CD4-positive, CD25-positive, alpha-beta regulatory T cell (primary cell): ENCODE data around the gene TPRX1. TPM values are rescaled to one million over a fixed set of nuclear protein-coding genes. Genes with fewer than 3 reads are reported as not detected.
"Not testable (repeated sequence)": the region's sequence is repeated elsewhere in the genome, so short reads cannot be mapped to it uniquely, and the experiment has no call there.

Source experiments
- ATAC-seq, 2 donors: fragments of 150-1000 bp; cut with Tn5 transposase; one replicate each; pipeline ENCODE4 v1.10.0; 2021; ENCODE audit warnings: low read depth in 2 of 2, moderate number of reproducible peaks in 2 of 2, moderate library complexity in 1 of 2
- DNase-seq, 3 donors: peaks; one replicate each; pipeline versions ENCODE4 v3.0.0 to v3.0.0-alpha.2; 2012 to 2022; ENCODE audit warnings: mixed read lengths in 1 of 3
- H3K27ac ChIP-seq: one replicate; pipeline ENCODE4 v1.7.0; 2013; ENCODE audit warnings: mild to moderate bottlenecking, low read length; ENCODE audit not compliant: insufficient read depth, poor library complexity, severe bottlenecking
- H3K27me3 ChIP-seq: one replicate; pipeline ENCODE4 v1.7.0; 2013; ENCODE audit warnings: low read length; ENCODE audit not compliant: control insufficient read depth, insufficient read depth
- H3K36me3 ChIP-seq: one replicate; pipeline ENCODE4 v1.7.0; 2013; ENCODE audit warnings: mild to moderate bottlenecking, low read length, moderate library complexity; ENCODE audit not compliant: control insufficient read depth, insufficient read depth
- H3K4me1 ChIP-seq: 2 replicates; pipeline ENCODE4 v1.7.0; 2013; ENCODE audit warnings: mild to moderate bottlenecking, low read length; ENCODE audit not compliant: insufficient read depth, control insufficient read depth, poor library complexity, severe bottlenecking
- H3K4me3 ChIP-seq: one replicate; pipeline ENCODE4 v1.7.0; 2013; ENCODE audit warnings: low read depth, mild to moderate bottlenecking, low read length, moderate library complexity
- H3K9me3 ChIP-seq, 2 experiments: 1 replicate in 1 of 2; 2 replicates in 1 of 2; pipeline ENCODE4 v1.7.0; 2013; ENCODE audit warnings: low read length in 2 of 2, mild to moderate bottlenecking in 1 of 2, moderate library complexity in 1 of 2; ENCODE audit not compliant: control insufficient read depth in 2 of 2
- H3K27ac Mint-ChIP-seq, 3 donors: one replicate each; pipeline ENCODE4 v1.8.0; 2020 to 2022; ENCODE audit warnings: mild to moderate bottlenecking in 3 of 3, mixed read lengths in 3 of 3, moderate library complexity in 2 of 3
- H3K27me3 Mint-ChIP-seq: one replicate; pipeline ENCODE4 v1.8.0; 2022; ENCODE audit warnings: mild to moderate bottlenecking, mixed read lengths
- H3K36me3 Mint-ChIP-seq: one replicate; pipeline ENCODE4 v1.8.0; 2020; ENCODE audit warnings: mixed read lengths
- H3K4me1 Mint-ChIP-seq, 4 donors: one replicate each; pipeline ENCODE4 v1.8.0; 2020 to 2022; ENCODE audit warnings: mixed read lengths in 4 of 4, mild to moderate bottlenecking in 1 of 4
- H3K4me3 Mint-ChIP-seq, 4 donors: one replicate each; pipeline ENCODE4 v1.8.0; 2020 to 2022; ENCODE audit warnings: mild to moderate bottlenecking in 4 of 4, mixed read lengths in 4 of 4, moderate library complexity in 3 of 4
- H3K9me3 Mint-ChIP-seq, 7 donors: one replicate each; pipeline ENCODE4 v1.8.0; 2020 to 2022; ENCODE audit warnings: mixed read lengths in 7 of 7, mild to moderate bottlenecking in 3 of 7, moderate library complexity in 2 of 7
- polyA plus RNA-seq, 4 donors: library from polyadenylated mRNA; unstranded; fragments of 300-500 nt; fragmentation: Illumina TruSeq; gene quantifications; one replicate each; pipeline ENCODE4 v1.2.3, GENCODE V29; 2021
- total RNA-seq: library from RNA; stranded (reverse); gene quantifications from one replicate; pipeline ENCODE4 v1.2.3, GENCODE V29; 2022

Gene TPRX1
- total and polyA plus RNA-seq, 5 donors from 2014 or later = not detected

- ATAC-seq (no peak), DNase-seq (no peak)
- peaks cover 4% of the 10 kb centered on the region for H3K27me3 ChIP-seq
- H3K4me1 Mint-ChIP-seq = no peaks in the 10 kb centered on the region
- H3K4me3 Mint-ChIP-seq = no peak overlapping the region
- no peaks in the 10 kb centered on the region for H3K27me3 Mint-ChIP-seq
- no peaks in the 10 kb centered on the region for H3K4me1 ChIP-seq
- no peaks in the 10 kb centered on the region for H3K36me3 ChIP-seq
- no peak overlapping the region for H3K4me3 ChIP-seq
- H3K36me3 Mint-ChIP-seq = no peaks in the 10 kb centered on the region
- no peak overlapping the region for H3K27ac Mint-ChIP-seq
- peaks cover 0 to 1% of the 10 kb centered on the region in 2 experiments for H3K9me3 ChIP-seq
- peaks cover 0 to 2% (median 0%) of the 10 kb centered on the region in 7 donors for H3K9me3 Mint-ChIP-seq
- no peak overlapping the region for H3K27ac ChIP-seq
These were observed 5.5 kb downstream of the TPRX1 start for GRCh38 chr19:47798904-47799266.

GRCh38 chr19:47797996-47798903 lies 6.1 kb downstream of the TPRX1 start:
- DNase-seq = no peak
- Mint-ChIP-seq H3K4me3 (no peak overlapping the region), H3K4me1 (no peaks in the 10 kb centered on the region), H3K9me3 (peaks cover 0 to 2% (median 0%) of the 10 kb centered on the region in 7 donors), H3K27me3 (no peaks in the 10 kb centered on the region), H3K27ac (no peak overlapping the region), H3K36me3 (no peaks in the 10 kb centered on the region)
- H3K36me3 ChIP-seq = no peaks in the 10 kb centered on the region
- peaks cover 4% of the 10 kb centered on the region for H3K27me3 ChIP-seq
- H3K9me3 ChIP-seq = peaks cover 0 to 1% of the 10 kb centered on the region in 2 experiments
- H3K27ac ChIP-seq = no peak overlapping the region
- no peak for ATAC-seq
- H3K4me1 ChIP-seq = no peaks in the 10 kb centered on the region
- no peak overlapping the region for H3K4me3 ChIP-seq

- Histone ChIP-seq H3K27me3 (peaks cover 4% of the 10 kb centered on the region), H3K9me3 (peaks cover 0 to 4% of the 10 kb centered on the region in 2 experiments), H3K27ac (no peak overlapping the region), H3K36me3 (no peaks in the 10 kb centered on the region), H3K4me1 (no peaks in the 10 kb centered on the region), H3K4me3 (no peak overlapping the region)
- DNase-seq (no peak), ATAC-seq (no peak)
- no peak overlapping the region for H3K27ac Mint-ChIP-seq
- H3K4me3 Mint-ChIP-seq = no peak overlapping the region
- no peaks in the 10 kb centered on the region for H3K4me1 Mint-ChIP-seq
- H3K36me3 Mint-ChIP-seq = no peaks in the 10 kb centered on the region
- H3K9me3 Mint-ChIP-seq = peaks cover 0 to 4% (median 0%) of the 10 kb centered on the region in 7 donors
- no peaks in the 10 kb centered on the region for H3K27me3 Mint-ChIP-seq
These were observed 7.6 kb downstream of the TPRX1 start for GRCh38 chr19:47796785-47797184.

- ATAC-seq = no peak
- Histone ChIP-seq H3K27ac (no peak overlapping the region), H3K36me3 (no peaks in the 10 kb centered on the region), H3K4me1 (no peaks in the 10 kb centered on the region), H3K4me3 (no peak overlapping the region), H3K27me3 (peaks cover 4% of the 10 kb centered on the region), H3K9me3 (peaks cover 0 to 3% of the 10 kb centered on the region in 2 experiments)
- H3K27me3 Mint-ChIP-seq = no peaks in the 10 kb centered on the region
- peaks cover 0 to 4% (median 0%) of the 10 kb centered on the region in 7 donors for H3K9me3 Mint-ChIP-seq
- H3K27ac Mint-ChIP-seq = no peak overlapping the region
- H3K36me3 Mint-ChIP-seq = no peaks in the 10 kb centered on the region
- DNase-seq = no peak
- no peak overlapping the region for H3K4me3 Mint-ChIP-seq
- H3K4me1 Mint-ChIP-seq = peaks cover 0 to 3% (median under 1%) of the 10 kb centered on the region in 4 donors
These were observed 9.8 kb downstream of the TPRX1 start for GRCh38 chr19:47794526-47794925.

GRCh38 chr19:47792616-47793015 lies 11.7 kb downstream of the TPRX1 start:
- H3K4me3 Mint-ChIP-seq = no peak overlapping the region
- no peaks in the 10 kb centered on the region for H3K36me3 ChIP-seq
- ATAC-seq = no peak
- H3K9me3 ChIP-seq = peaks cover 0 to 3% of the 10 kb centered on the region in 2 experiments
- no peaks in the 10 kb centered on the region for H3K27me3 ChIP-seq
- H3K4me3 ChIP-seq = no peak overlapping the region
- no peak for DNase-seq
- H3K36me3 Mint-ChIP-seq = no peaks in the 10 kb centered on the region
- H3K27me3 Mint-ChIP-seq = no peaks in the 10 kb centered on the region
- H3K27ac Mint-ChIP-seq = no peak overlapping the region
- no peaks in the 10 kb centered on the region for H3K4me1 ChIP-seq
- H3K9me3 Mint-ChIP-seq = peaks cover 0 to 4% (median 0%) of the 10 kb centered on the region in 7 donors
- H3K27ac ChIP-seq = no peak overlapping the region
- peaks cover 0 to 6% (median 5%) of the 10 kb centered on the region in 4 donors for H3K4me1 Mint-ChIP-seq

- Mint-ChIP-seq H3K27ac (peak overlapping the region in 1 of 3 donors; percentile 32), H3K36me3 (peaks cover 1% of the 10 kb centered on the region)
These were observed 13.9 kb downstream of the TPRX1 start for GRCh38 chr19:47790398-47790814.

GRCh38 chr19:47789811-47790210 lies 14.5 kb downstream of the TPRX1 start:
- not testable (repeated sequence) for H3K4me3 ChIP-seq, H3K4me1 ChIP-seq, H3K36me3 ChIP-seq, H3K36me3 Mint-ChIP-seq, H3K27me3 Mint-ChIP-seq, H3K4me1 Mint-ChIP-seq, ATAC-seq, H3K27me3 ChIP-seq, H3K27ac Mint-ChIP-seq, DNase-seq, H3K9me3 Mint-ChIP-seq, H3K4me3 Mint-ChIP-seq, H3K27ac ChIP-seq, H3K9me3 ChIP-seq

More at GRCh38 chr19:47790398-47790814, 13.9 kb downstream of the TPRX1 start:
- no peaks in the 10 kb centered on the region for H3K27me3 Mint-ChIP-seq
- DNase-seq (peak; percentile 67 to 71 (median 67)), ATAC-seq (peak; percentile 39 to 61)
- peaks cover 0 to 3% of the 10 kb centered on the region in 2 experiments for H3K9me3 ChIP-seq
- no peak overlapping the region for H3K4me3 Mint-ChIP-seq
- peaks cover 0 to 6% (median 5%) of the 10 kb centered on the region in 4 donors for H3K4me1 Mint-ChIP-seq
- H3K4me3 ChIP-seq = no peak overlapping the region
- H3K4me1 ChIP-seq = no peaks in the 10 kb centered on the region
- H3K27ac ChIP-seq = no peak overlapping the region
- peaks cover 0 to 4% (median 0%) of the 10 kb centered on the region in 7 donors for H3K9me3 Mint-ChIP-seq
- H3K36me3 ChIP-seq = peaks cover 7% of the 10 kb centered on the region
- H3K27me3 ChIP-seq = no peaks in the 10 kb centered on the region
